Thyroid gland (tissue), 4 donors: ENCODE results near the gene GALNT8.

Experiments
- CTCF ChIP-seq, 6 experiments: fragments of 200-600 bp in 3 of 6; fragments of 450-650 bp in 3 of 6; sonication (generic) in 3 of 6; IDR thresholded peaks; one replicate each; pipeline ENCODE4 v1.5.1; 2016 to 2019; ENCODE audit warnings: antibody characterized with exemption in 6 of 6, mild to moderate bottlenecking in 2 of 6, inconsistent platforms in 1 of 6, moderate library complexity in 1 of 6
- POLR2A ChIP-seq, 2 donors: fragments of 450-650 bp; IDR thresholded peaks; one replicate each; pipeline ENCODE4 v1.6.1; 2017; ENCODE audit warnings: antibody characterized with exemption in 2 of 2, mild to moderate bottlenecking in 2 of 2, moderate library complexity in 1 of 2

GRCh38 chr12:4720637-4720995 is 416 bp downstream of the GALNT8 start:
- TF ChIP-seq CTCF (IDR thresholded peaks at IDR 0.05) (no peak), POLR2A (IDR thresholded peaks at IDR 0.05) (no peak)
